LoVo (cell line): ENCODE results near the gene PARD3.

Source experiments
- DNase-seq: peaks from one replicate; pipeline ENCODE4 v3.0.0-alpha.2; 2016; ENCODE audit warnings: low spot score

The PARD3 gene

GRCh38 chr10:34580214-34580613, 234.9 kb downstream of the PARD3 start:
- DNase-seq: no peak

GRCh38 chr10:34578468-34578867, 236.6 kb downstream of the PARD3 start:
- DNase-seq: no peak

- DNase-seq: no peak
Measured at GRCh38 chr10:34576797-34577196, 238.3 kb downstream of the PARD3 start.

- DNase-seq: no peak
Measured at GRCh38 chr10:34575882-34576281, 239.2 kb downstream of the PARD3 start.

- DNase-seq: no peak
Measured at GRCh38 chr10:34574353-34574934, 240.7 kb downstream of the PARD3 start.

GRCh38 chr10:34570887-34571286, 244.2 kb downstream of the PARD3 start:
- no peak for DNase-seq

- DNase-seq: no peak
Measured at GRCh38 chr10:34567659-34568253, 247.3 kb downstream of the PARD3 start.

GRCh38 chr10:34565934-34566333, 249.2 kb downstream of the PARD3 start:
- DNase-seq: no peak

GRCh38 chr10:34558093-34558583, 257.0 kb downstream of the PARD3 start:
- no peak for DNase-seq

- DNase-seq: no peak
Measured at GRCh38 chr10:34557173-34557572, 257.9 kb downstream of the PARD3 start.

GRCh38 chr10:34555653-34556052, 259.4 kb downstream of the PARD3 start:
- no peak for DNase-seq

GRCh38 chr10:34553747-34554146, 261.3 kb downstream of the PARD3 start:
- DNase-seq: no peak

GRCh38 chr10:34551295-34551694, 263.8 kb downstream of the PARD3 start:
- no peak for DNase-seq

- no peak for DNase-seq
Measured at GRCh38 chr10:34549953-34550352, 265.1 kb downstream of the PARD3 start.

- DNase-seq: no peak
Measured at GRCh38 chr10:34549001-34549400, 266.1 kb downstream of the PARD3 start.

- no peak for DNase-seq
Measured at GRCh38 chr10:34548466-34548865, 266.6 kb downstream of the PARD3 start.

GRCh38 chr10:34547695-34548094, 267.4 kb downstream of the PARD3 start:
- no peak for DNase-seq

- no peak for DNase-seq
Measured at GRCh38 chr10:34547291-34547690, 267.8 kb downstream of the PARD3 start.

- DNase-seq: no peak
Measured at GRCh38 chr10:34544400-34544799, 270.7 kb downstream of the PARD3 start.

GRCh38 chr10:34543716-34544115, 271.4 kb downstream of the PARD3 start:
- DNase-seq: no peak

GRCh38 chr10:34540492-34540891, 274.6 kb downstream of the PARD3 start:
- no peak for DNase-seq

- DNase-seq: no peak
Measured at GRCh38 chr10:34539533-34540315, 275.4 kb downstream of the PARD3 start.

- DNase-seq: no peak
Measured at GRCh38 chr10:34538281-34538829, 276.7 kb downstream of the PARD3 start.
